SJCRH30 (cell line): Measurements from ENCODE around the gene RINT1. TPM values are rescaled to one million over a fixed set of nuclear protein-coding genes. Genes with fewer than 3 reads are reported as not detected.
"Not testable (repeated sequence)": the region's sequence is repeated elsewhere in the genome, so short reads cannot be mapped to it uniquely, and the experiment has no call there.

Experiments
- DNase-seq, 2 experiments: peaks; one replicate each; pipeline ENCODE4 v3.0.0-alpha.2; 2015 to 2020
- H3K27ac ChIP-seq: fragments of 250-450 bp; sonication (Bioruptor Pico); 2 replicates; pipeline ENCODE4 v1.5.1; 2020; ENCODE audit warnings: mild to moderate bottlenecking, moderate library complexity
- H3K27me3 ChIP-seq: fragments of 250-450 bp; sonication (Bioruptor Pico); 2 replicates; pipeline ENCODE4 v1.5.1; 2020; ENCODE audit warnings: mild to moderate bottlenecking, moderate library complexity
- H3K36me3 ChIP-seq: fragments of 250-450 bp; sonication (Bioruptor Pico); 2 replicates; pipeline ENCODE4 v1.5.1; 2020; ENCODE audit warnings: mild to moderate bottlenecking, moderate library complexity
- H3K4me1 ChIP-seq: fragments of 250-450 bp; sonication (Bioruptor Pico); 2 replicates; pipeline ENCODE4 v1.5.1; 2020; ENCODE audit warnings: mild to moderate bottlenecking, moderate library complexity
- H3K4me3 ChIP-seq: fragments of 250-450 bp; sonication (Bioruptor Pico); 2 replicates; pipeline ENCODE4 v1.5.1; 2020; ENCODE audit warnings: mild to moderate bottlenecking, moderate library complexity
- H3K9me3 ChIP-seq: fragments of 250-450 bp; sonication (Bioruptor Pico); replicated peaks from 2 replicates; pipeline ENCODE4 v1.5.1; 2020; ENCODE audit warnings: mild to moderate bottlenecking, moderate library complexity
- total RNA-seq: library from RNA; depleted of rRNA; stranded (reverse); fragments of >200 nt; shearing (Covaris generic); gene quantifications from 2 replicates; pipeline ENCODE4 v1.2.3, GENCODE V29; 2014

RINT1 gene
- total RNA-seq, 1 experiment from 2014 or later, result 24.5 TPM

- Histone ChIP-seq H3K4me3 (no peak overlapping the region), H3K9me3 (no peaks in the 10 kb centered on the region), H3K27ac (no peak overlapping the region), H3K4me1 (peaks cover 7% of the 10 kb centered on the region), H3K27me3 (no peaks in the 10 kb centered on the region), H3K36me3 (no peaks in the 10 kb centered on the region)
- DNase-seq, result no peak
These were observed 46.5 kb downstream of the RINT1 start for GRCh38 chr7:105578496-105578895.

- H3K4me3 ChIP-seq, result no peak overlapping the region
- H3K4me1 ChIP-seq, result peaks cover 7% of the 10 kb centered on the region
- no peaks in the 10 kb centered on the region for H3K36me3 ChIP-seq
- no peak overlapping the region for H3K27ac ChIP-seq
- H3K9me3 ChIP-seq, result peaks cover 8% of the 10 kb centered on the region; the same call in 1 of the 2 replicates
- no peak for DNase-seq
- H3K27me3 ChIP-seq, result no peaks in the 10 kb centered on the region
These were observed 48.2 kb downstream of the RINT1 start for GRCh38 chr7:105580022-105580740.

GRCh38 chr7:105581066-105581811, 49.2 kb downstream of the RINT1 start, which contains the start of gene EFCAB10:
Gene EFCAB10, minus strand, starts transcription at chr7:105581493. Its CDS starts 30 bp downstream, at chr7:105581463.
- Histone ChIP-seq H3K27ac (no peak within 1 kb of the TSS), H3K27me3 (no peaks in the 10 kb centered on the region), H3K4me3 (no peak within 1 kb of the TSS), H3K36me3 (no peaks in the 10 kb centered on the region), H3K4me1 (peaks cover 7% of the 10 kb centered on the region), H3K9me3 (peaks cover 8% of the 10 kb centered on the region; the same call in 1 of the 2 replicates)
- no peak for DNase-seq

- H3K4me1 ChIP-seq, result no peaks in the 10 kb centered on the region
- H3K27me3 ChIP-seq, result no peaks in the 10 kb centered on the region
- H3K4me3 ChIP-seq, result no peak overlapping the region
- H3K36me3 ChIP-seq, result no peaks in the 10 kb centered on the region
- no peak for DNase-seq
- H3K9me3 ChIP-seq, result peaks cover 8% of the 10 kb centered on the region; the same call in 1 of the 2 replicates
- H3K27ac ChIP-seq, result no peak overlapping the region
These were observed 51.1 kb downstream of the RINT1 start for GRCh38 chr7:105583061-105583460.

- DNase-seq, result no peak
- H3K9me3 ChIP-seq, result peaks cover 8% of the 10 kb centered on the region; the same call in 1 of the 2 replicates
- no peak overlapping the region for H3K27ac ChIP-seq
- H3K4me1 ChIP-seq, result no peaks in the 10 kb centered on the region
- H3K27me3 ChIP-seq, result no peaks in the 10 kb centered on the region
- no peaks in the 10 kb centered on the region for H3K36me3 ChIP-seq
- no peak overlapping the region for H3K4me3 ChIP-seq
These were observed 52.2 kb downstream of the RINT1 start for GRCh38 chr7:105584165-105584564.

- DNase-seq, result no peak
- H3K9me3 ChIP-seq, result peaks cover 8% of the 10 kb centered on the region; the same call in 1 of the 2 replicates
- H3K4me1 ChIP-seq, result no peaks in the 10 kb centered on the region
- H3K27ac ChIP-seq, result no peak overlapping the region
- H3K36me3 ChIP-seq, result no peaks in the 10 kb centered on the region
- H3K27me3 ChIP-seq, result no peaks in the 10 kb centered on the region
- no peak overlapping the region for H3K4me3 ChIP-seq
These were observed 54.0 kb downstream of the RINT1 start for GRCh38 chr7:105585850-105586500.

GRCh38 chr7:105587909-105588635, 56.1 kb downstream of the RINT1 start:
- no peaks in the 10 kb centered on the region for H3K36me3 ChIP-seq
- H3K4me3 ChIP-seq, result no peak overlapping the region
- H3K4me1 ChIP-seq, result no peaks in the 10 kb centered on the region
- DNase-seq, result no peak
- H3K9me3 ChIP-seq, result peaks cover 8% of the 10 kb centered on the region; the same call in 1 of the 2 replicates
- no peaks in the 10 kb centered on the region for H3K27me3 ChIP-seq
- no peak overlapping the region for H3K27ac ChIP-seq

- Histone ChIP-seq H3K9me3 (peaks cover under 1% of the 10 kb centered on the region; the same call in 1 of the 2 replicates), H3K4me1 (no peaks in the 10 kb centered on the region), H3K27ac (no peak overlapping the region), H3K36me3 (no peaks in the 10 kb centered on the region), H3K4me3 (no peak overlapping the region), H3K27me3 (no peaks in the 10 kb centered on the region)
- DNase-seq, result peak; percentile 76 to 91
These were observed 57.5 kb downstream of the RINT1 start for GRCh38 chr7:105589356-105590077.

GRCh38 chr7:105590793-105591192, 58.8 kb downstream of the RINT1 start:
- no peaks in the 10 kb centered on the region for H3K9me3 ChIP-seq
- H3K27me3 ChIP-seq, result no peaks in the 10 kb centered on the region
- no peaks in the 10 kb centered on the region for H3K36me3 ChIP-seq
- DNase-seq, result no peak
- no peaks in the 10 kb centered on the region for H3K4me1 ChIP-seq
- no peak overlapping the region for H3K27ac ChIP-seq
- no peak overlapping the region for H3K4me3 ChIP-seq

GRCh38 chr7:105591522-105591921, 59.5 kb downstream of the RINT1 start:
- Histone ChIP-seq H3K4me1 (no peaks in the 10 kb centered on the region), H3K27me3 (no peaks in the 10 kb centered on the region), H3K4me3 (no peak overlapping the region), H3K36me3 (no peaks in the 10 kb centered on the region), H3K27ac (no peak overlapping the region), H3K9me3 (no peaks in the 10 kb centered on the region)
- no peak for DNase-seq

- Histone ChIP-seq H3K9me3 (no peaks in the 10 kb centered on the region), H3K27ac (no peak overlapping the region), H3K4me1 (no peaks in the 10 kb centered on the region), H3K27me3 (no peaks in the 10 kb centered on the region), H3K36me3 (no peaks in the 10 kb centered on the region), H3K4me3 (no peak overlapping the region)
- no peak for DNase-seq
These were observed 62.0 kb downstream of the RINT1 start for GRCh38 chr7:105594034-105594433.

- no peak overlapping the region for H3K4me3 ChIP-seq
- no peaks in the 10 kb centered on the region for H3K9me3 ChIP-seq
- no peak for DNase-seq
- no peak overlapping the region for H3K27ac ChIP-seq
- no peaks in the 10 kb centered on the region for H3K36me3 ChIP-seq
- H3K27me3 ChIP-seq, result peaks cover 3% of the 10 kb centered on the region; the same call in 1 of the 2 replicates
- H3K4me1 ChIP-seq, result no peaks in the 10 kb centered on the region
These were observed 64.9 kb downstream of the RINT1 start for GRCh38 chr7:105596866-105597265.

GRCh38 chr7:105599080-105599479, 67.1 kb downstream of the RINT1 start:
- not testable (repeated sequence) for H3K36me3 ChIP-seq, DNase-seq, H3K27ac ChIP-seq, H3K27me3 ChIP-seq, H3K4me1 ChIP-seq, H3K4me3 ChIP-seq, H3K9me3 ChIP-seq

- H3K4me3 ChIP-seq, result no peak overlapping the region
- no peak for DNase-seq
- no peaks in the 10 kb centered on the region for H3K4me1 ChIP-seq
- H3K27me3 ChIP-seq, result peaks cover 3% of the 10 kb centered on the region; the same call in 1 of the 2 replicates
- no peak overlapping the region for H3K27ac ChIP-seq
- H3K9me3 ChIP-seq, result no peaks in the 10 kb centered on the region
- H3K36me3 ChIP-seq, result no peaks in the 10 kb centered on the region
These were observed 67.5 kb downstream of the RINT1 start for GRCh38 chr7:105599551-105599950.
